Activated T-cell treated with anti-CD3 and anti-CD28 coated beads for 24 hours (primary cell): ENCODE results near the gene PELI2.

ENCODE experiments used
- DNase-seq: peaks from one replicate; pipeline ENCODE4 v3.0.0-alpha.2; 2020; ENCODE audit warnings: low read depth

Gene PELI2

DNA sequence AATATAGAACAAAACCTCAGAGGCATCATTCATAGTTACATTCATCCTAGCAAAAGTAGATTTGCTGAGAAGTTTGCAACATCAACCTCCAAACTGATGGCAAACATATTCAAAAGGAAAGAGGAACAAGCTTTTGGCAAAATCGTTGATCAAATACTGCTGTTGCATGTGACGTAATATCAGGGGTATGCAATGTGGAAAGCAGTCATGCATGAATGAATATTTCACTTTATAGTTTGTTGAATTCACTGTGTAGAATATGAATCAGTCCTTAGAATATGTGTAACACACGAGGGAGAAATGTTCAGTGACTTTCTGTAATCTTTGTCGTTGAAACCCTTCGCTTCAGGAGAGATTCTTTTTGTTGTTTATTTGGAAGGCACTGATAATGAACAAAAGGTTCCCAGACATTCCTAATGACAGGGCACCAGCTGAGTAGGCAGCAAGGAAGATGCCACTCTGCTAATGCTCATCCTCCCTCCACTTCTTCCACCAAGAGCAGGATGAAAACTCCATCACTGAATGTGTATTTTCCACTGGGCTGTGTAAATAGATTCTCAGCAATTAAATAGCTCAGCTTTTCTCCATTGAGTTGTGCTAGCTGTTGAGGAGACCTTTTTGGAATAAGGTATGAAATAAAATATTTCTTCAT is 126.1 kb downstream of the PELI2 start:
- no peak for DNase-seq

DNA sequence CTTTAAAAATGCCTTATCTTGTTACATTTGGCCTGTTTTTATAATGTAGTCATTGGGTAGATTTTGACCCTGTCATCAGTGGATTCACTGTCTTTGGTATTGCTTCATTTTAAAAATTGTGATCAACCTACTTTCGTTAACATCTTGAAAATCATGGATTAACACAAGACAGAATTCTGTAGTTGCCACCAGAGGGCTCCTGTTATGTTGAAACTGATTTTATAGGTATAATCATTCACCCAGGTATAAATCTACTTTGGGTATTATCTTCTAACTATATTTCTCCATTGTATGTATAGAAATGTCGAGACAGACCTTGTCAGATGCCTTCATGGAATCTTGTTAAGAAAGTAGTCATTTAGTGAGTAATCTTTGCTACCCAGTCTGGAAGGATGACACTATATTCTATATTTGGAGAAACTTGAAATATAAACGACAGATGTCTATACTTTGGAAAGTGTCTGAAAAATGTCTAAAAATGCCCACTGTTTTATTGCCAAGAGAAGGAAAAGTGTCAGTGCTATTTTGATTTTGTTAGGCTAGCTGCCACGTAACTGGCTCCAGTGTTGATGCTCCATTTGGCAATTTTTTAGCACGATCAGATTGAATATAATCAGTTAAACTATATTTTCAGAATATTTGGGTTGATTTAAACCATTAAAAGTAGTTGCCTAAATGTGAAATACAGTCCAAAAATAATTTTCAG is 129.4 kb downstream of the PELI2 start:
- no peak for DNase-seq

DNA sequence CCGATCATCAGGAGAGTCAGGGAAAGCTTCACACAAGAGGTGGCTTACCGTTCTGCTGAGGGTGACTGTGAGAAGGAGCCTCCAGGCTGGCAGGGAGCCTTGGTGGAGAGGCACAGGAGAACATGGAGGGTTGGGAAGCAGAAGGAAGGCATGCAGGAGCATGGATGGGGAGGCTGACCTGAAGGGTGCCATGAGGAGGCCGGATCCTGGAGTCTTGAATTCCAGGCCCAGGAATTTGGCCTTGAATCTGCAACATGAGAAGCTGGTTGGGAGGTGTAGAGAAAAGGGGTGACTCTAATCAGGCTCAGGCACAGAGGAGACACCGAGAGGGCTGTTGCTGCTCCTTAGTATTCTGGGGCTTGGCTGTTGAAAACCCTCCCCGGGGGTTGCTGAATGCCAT is 130.2 kb downstream of the PELI2 start:
- no peak for DNase-seq

DNA sequence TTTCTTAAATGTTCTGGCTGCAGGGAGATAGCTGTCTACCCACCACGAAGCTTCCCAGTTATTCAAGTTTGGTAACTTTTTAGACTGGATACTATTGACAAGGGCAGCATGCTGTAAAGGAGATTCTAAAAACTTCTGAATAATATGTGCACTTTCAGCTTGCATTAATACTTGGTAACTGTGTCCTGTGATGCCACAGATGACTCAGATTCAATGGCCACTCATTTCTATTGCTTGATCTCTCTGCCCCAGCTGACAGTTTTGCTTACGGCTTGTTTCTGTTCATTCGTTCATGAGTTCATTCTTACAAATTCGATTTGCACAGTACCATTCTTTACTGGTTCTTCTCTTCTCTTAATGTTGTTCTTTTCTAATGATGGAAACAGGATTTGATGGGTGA is 142.8 kb downstream of the PELI2 start:
- DNase-seq, result no peak

GRCh38 chr14:56262530-56262929 is 144.3 kb downstream of the PELI2 start:
- no peak for DNase-seq

DNA sequence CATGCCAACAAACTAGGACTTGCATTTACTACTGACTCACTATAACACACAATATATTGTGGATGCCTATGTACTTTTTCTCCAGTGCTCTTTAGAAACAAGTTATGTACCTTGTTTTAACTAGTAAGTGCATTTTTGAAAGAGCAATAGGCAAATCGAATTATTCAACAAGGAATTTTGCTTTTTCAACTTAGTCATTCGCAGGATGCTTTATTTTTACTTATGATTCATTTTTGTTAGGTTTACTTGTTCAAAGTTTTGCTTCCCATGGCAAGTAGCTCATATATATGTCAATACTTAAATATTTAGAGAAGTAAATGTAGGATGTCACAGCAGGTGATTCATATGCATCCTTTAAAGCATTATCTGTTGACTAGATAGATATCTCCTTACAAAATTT is 149.8 kb downstream of the PELI2 start:
- no peak for DNase-seq

- no peak for DNase-seq
These were observed 150.5 kb downstream of the PELI2 start for GRCh38 chr14:56268673-56269072.

- no peak for DNase-seq
These were observed 152.7 kb downstream of the PELI2 start for GRCh38 chr14:56270921-56271320.

GRCh38 chr14:56271970-56272369 is 153.8 kb downstream of the PELI2 start:
- no peak for DNase-seq

- no peak for DNase-seq
These were observed 154.9 kb downstream of the PELI2 start for GRCh38 chr14:56273155-56273554.

- DNase-seq, result no peak
These were observed 155.7 kb downstream of the PELI2 start for GRCh38 chr14:56273951-56274350.

DNA sequence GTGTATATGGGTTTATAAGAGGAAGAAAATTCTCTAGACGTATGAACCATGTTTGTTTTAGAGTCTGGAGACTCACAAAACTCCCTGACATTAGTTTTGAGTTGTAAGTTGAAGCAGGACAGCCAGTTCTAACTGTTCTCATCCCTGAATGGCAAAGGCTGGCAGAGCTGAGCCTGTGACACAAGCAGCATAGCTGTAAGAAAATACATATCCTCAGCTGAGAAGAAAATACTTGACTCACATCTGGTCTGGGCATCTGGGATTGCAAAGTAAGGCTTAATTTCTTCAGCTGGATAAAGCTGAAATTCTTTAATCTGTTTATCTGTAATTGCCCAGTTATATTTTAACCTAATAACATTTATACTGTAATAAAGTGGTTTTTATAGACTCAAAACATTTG is 156.3 kb downstream of the PELI2 start:
- DNase-seq, result no peak

- no peak for DNase-seq
These were observed 157.9 kb downstream of the PELI2 start for GRCh38 chr14:56276108-56276507.

- no peak for DNase-seq
These were observed 160.2 kb downstream of the PELI2 start for GRCh38 chr14:56278383-56278782.

DNA sequence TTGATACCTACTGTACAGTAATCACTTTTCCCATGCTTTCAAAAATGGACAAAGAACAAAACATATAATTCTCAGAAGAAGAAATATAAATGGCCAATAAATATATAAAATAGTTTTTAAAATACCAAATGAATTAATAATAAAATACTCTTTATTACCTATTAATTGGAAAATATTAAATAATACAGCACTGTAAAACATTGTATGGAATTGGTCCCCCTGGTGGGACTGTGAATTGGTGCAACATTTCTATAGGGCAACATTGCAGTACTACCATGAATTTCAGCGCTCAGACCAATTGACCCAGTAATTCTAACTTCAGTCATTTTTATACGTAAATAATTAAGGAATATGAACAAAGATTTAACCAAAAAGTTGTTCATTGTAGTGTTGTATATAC is 162.6 kb downstream of the PELI2 start:
- no peak for DNase-seq

- DNase-seq, result no peak
These were observed 164.0 kb downstream of the PELI2 start for GRCh38 chr14:56282179-56282578.

DNA sequence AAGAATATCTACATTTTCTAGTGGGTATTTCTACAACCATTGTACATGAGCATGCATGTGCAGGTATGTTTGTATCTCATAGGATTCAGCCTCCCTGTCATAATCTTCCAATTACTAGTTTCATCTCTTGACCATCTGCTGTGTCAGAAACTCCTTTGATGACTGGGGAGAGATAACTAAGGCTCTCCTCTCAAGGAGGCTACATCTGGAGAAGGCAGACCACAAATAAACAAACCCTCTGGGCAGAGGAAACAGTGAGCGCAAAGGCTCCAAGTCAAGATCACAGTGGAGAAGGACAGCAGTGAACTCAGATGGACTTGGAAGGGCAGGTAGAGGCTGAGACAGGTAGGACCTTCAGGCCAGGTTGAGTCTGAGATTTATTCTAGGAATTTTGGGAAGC is 166.4 kb downstream of the PELI2 start:
- no peak for DNase-seq

DNA sequence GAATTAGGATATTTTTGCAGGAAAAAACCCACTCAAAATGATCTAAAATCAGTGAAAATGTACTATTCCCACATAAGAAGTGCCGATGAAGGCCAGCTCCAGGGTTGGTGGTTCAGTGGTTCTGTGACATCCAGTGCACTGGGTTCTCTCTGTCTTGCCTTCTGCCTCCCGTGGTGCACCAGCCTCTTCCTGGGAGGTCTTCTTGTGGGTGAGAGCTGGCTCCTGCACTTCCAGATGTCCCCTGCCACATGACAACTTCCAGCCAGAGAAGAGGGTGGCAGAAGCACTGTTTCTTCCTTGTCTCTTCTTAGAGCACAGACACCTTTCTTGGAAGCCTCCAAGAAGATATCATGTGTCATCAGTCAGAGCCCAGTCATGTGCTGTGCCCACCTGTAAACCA is 170.9 kb downstream of the PELI2 start:
- no peak for DNase-seq

DNA sequence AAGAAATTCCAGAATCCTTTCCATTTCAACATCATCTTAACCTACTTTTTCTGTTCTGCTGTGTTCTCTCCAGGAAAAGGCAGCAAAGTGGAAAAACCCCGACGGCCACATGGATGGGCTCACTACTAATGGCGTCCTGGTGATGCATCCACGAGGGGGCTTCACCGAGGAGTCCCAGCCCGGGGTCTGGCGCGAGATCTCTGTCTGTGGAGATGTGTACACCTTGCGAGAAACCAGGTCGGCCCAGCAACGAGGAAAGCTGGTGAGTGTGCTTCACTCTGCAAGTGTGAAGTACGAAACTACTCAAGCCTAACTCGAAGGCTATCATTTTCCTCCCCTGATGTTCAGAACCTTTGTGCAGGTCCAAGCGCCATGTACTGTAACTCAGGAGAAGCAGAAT is 172.0 kb downstream of the PELI2 start:
- no peak for DNase-seq

GRCh38 chr14:56292970-56293369 is 174.8 kb downstream of the PELI2 start:
- DNase-seq, result no peak

DNA sequence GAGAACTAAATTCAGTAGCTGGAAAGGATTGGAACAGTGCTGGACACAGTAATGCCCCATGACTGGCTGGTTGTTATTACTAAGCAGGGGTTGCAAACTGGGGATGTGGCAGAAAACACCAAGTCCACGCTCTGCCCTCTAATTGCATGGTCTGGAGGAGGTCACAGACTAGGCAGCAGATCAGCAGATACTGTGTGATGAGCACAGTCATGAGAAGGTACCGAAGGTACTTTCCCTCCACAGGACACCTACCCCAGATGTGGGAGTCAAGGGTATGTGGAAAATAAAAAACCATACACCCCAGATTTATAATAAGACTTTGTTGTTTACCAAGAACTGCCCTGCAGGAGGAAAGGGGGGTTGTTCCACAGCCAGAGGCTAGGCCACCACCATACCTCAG is 175.3 kb downstream of the PELI2 start:
- DNase-seq, result no peak

GRCh38 chr14:56294128-56294527 is 175.9 kb downstream of the PELI2 start:
- DNase-seq, result no peak

DNA sequence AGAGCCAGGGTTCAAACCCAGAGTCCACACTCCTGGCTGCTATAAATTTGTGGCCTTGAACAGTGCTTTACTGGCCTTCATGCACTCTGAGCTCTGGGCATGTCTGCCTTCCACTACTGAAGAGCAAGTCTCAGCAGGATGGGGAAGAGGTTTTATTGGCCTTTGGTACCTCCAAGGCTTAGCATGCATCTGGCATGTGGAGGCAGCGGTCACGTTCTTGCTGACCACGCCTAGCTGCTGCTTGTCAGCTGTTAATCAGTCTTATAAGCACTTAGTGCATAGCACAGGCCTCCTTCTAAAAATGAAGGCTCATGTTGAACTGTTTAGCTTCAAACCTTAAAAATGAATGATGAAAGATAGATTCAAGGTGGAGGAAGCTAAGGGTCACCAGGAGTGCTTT is 177.5 kb downstream of the PELI2 start:
- DNase-seq, result no peak

DNA sequence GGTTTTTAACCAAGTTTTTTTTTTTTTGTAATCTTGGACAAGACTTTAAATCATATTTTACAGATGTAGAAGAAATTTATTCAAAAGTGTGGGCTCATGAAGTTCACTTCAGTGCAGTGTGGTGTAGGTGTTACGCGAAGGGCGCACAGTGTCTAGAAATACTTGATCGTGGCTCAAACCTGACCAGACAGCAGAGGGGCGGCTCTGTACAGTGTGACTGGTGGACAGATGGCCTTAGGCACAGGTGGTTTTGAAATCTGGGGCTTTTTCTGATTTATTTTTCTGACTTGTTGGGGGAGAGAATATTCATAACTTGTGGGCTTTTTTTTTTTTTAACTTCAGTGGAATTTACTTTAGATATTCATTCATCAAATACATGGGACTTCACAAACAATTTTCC is 179.2 kb downstream of the PELI2 start:
- no peak for DNase-seq
